Neuronal stem cell (in vitro differentiated cells): ENCODE measurements around the gene TGFBR2.

Experiments used
- DNase-seq: peaks from one replicate; pipeline ENCODE4 v3.0.0-alpha.2; 2013; ENCODE audit warnings: low spot score
- H2AFZ ChIP-seq: one replicate; pipeline ENCODE4 v1.6.1; 2013; ENCODE audit warnings: mild to moderate bottlenecking, low read length, inconsistent platforms
- H2AK5ac ChIP-seq: 2 replicates; pipeline ENCODE4 v1.6.1; 2013; ENCODE audit warnings: low read depth, mild to moderate bottlenecking, inconsistent platforms, low read length, moderate library complexity, mixed read lengths
- H2BK120ac ChIP-seq: 2 replicates; pipeline ENCODE4 v1.6.1; 2013; ENCODE audit warnings: low read depth, mild to moderate bottlenecking, inconsistent platforms, low read length, moderate library complexity, mixed read lengths
- H2BK12ac ChIP-seq: one replicate; pipeline ENCODE4 v1.6.1; 2013; ENCODE audit warnings: low read length, inconsistent platforms
- H2BK15ac ChIP-seq: 2 replicates; pipeline ENCODE4 v1.6.1; 2013; ENCODE audit warnings: mild to moderate bottlenecking, low read length, inconsistent platforms, mixed read lengths
- H2BK5ac ChIP-seq: one replicate; pipeline ENCODE4 v1.6.1; 2013; ENCODE audit warnings: inconsistent platforms, mild to moderate bottlenecking, low read length, moderate library complexity
- H3K14ac ChIP-seq: one replicate; pipeline ENCODE4 v1.6.1; 2013; ENCODE audit warnings: low read length, inconsistent platforms
- H3K18ac ChIP-seq: 2 replicates; pipeline ENCODE4 v1.6.1; 2013; ENCODE audit warnings: low read length, inconsistent platforms
- H3K23ac ChIP-seq: 2 replicates; pipeline ENCODE4 v1.6.1; 2013; ENCODE audit warnings: low read depth, mild to moderate bottlenecking, mixed read lengths, low read length, inconsistent platforms; ENCODE audit not compliant: poor library complexity
- H3K27ac ChIP-seq: replicated peaks from 3 replicates; pipeline ENCODE4 v1.5.1; 2013; ENCODE audit warnings: low read length, inconsistent platforms
- H3K27me3 ChIP-seq, 3 experiments: 2 replicates each; pipeline ENCODE4 v1.6.1; 2013; ENCODE audit warnings: low read length in 3 of 3, mild to moderate bottlenecking in 2 of 3, inconsistent platforms in 1 of 3, low read depth in 1 of 3, mixed read lengths in 1 of 3, moderate library complexity in 1 of 3; ENCODE audit not compliant: control insufficient read depth in 3 of 3, insufficient read depth in 3 of 3
- H3K36me3 ChIP-seq, 2 donors: replicated peaks in 1 of 2; 2 replicates each; pipeline ENCODE4 v1.6.1; 2013; ENCODE audit warnings: low read length in 2 of 2; ENCODE audit not compliant: control insufficient read depth in 2 of 2, insufficient read depth in 2 of 2
- H3K4ac ChIP-seq: 2 replicates; pipeline ENCODE4 v1.6.1; 2013; ENCODE audit warnings: inconsistent platforms, mild to moderate bottlenecking, low read length, moderate library complexity
- H3K4me1 ChIP-seq, 2 donors: 1 replicate in 1 of 2; 2 replicates in 1 of 2; pipeline ENCODE4 v1.6.1; 2013; ENCODE audit warnings: low read length in 2 of 2, low read depth in 1 of 2; ENCODE audit not compliant: control insufficient read depth in 2 of 2, insufficient read depth in 1 of 2
- H3K4me2 ChIP-seq: one replicate; pipeline ENCODE4 v1.6.1; 2013; ENCODE audit warnings: mild to moderate bottlenecking, low read length, inconsistent platforms; ENCODE audit not compliant: insufficient read depth, poor library complexity, severe bottlenecking
- H3K4me3 ChIP-seq, 2 donors: 2 replicates each; pipeline ENCODE4 v1.5.1; 2013; ENCODE audit warnings: low read length in 2 of 2, mild to moderate bottlenecking in 2 of 2, inconsistent platforms in 1 of 2, moderate library complexity in 1 of 2
- H3K79me1 ChIP-seq: one replicate; pipeline ENCODE4 v1.6.1; 2013; ENCODE audit warnings: low read depth, mild to moderate bottlenecking, inconsistent platforms, low read length, moderate library complexity
- H3K9ac ChIP-seq: one replicate; pipeline ENCODE4 v1.6.1; 2013; ENCODE audit warnings: mild to moderate bottlenecking, low read depth, low read length, inconsistent platforms; ENCODE audit not compliant: poor library complexity
- H3K9me3 ChIP-seq, 2 donors: replicated peaks in 1 of 2; 2 replicates each; pipeline versions ENCODE3 to v1.6.1; 2013; ENCODE audit warnings: low read length in 2 of 2, mild to moderate bottlenecking in 2 of 2, inconsistent platforms in 1 of 2, low read depth in 1 of 2, mixed read lengths in 1 of 2, moderate library complexity in 1 of 2; ENCODE audit not compliant: control insufficient read depth in 2 of 2, insufficient read depth in 1 of 2
- H4K8ac ChIP-seq: one replicate; pipeline ENCODE4 v1.6.1; 2013; ENCODE audit warnings: low read depth, mild to moderate bottlenecking, inconsistent platforms, low read length, moderate library complexity
- H4K91ac ChIP-seq: one replicate; pipeline ENCODE4 v1.6.1; 2013; ENCODE audit warnings: low read length, low read depth, mild to moderate bottlenecking, inconsistent platforms; ENCODE audit not compliant: poor library complexity
- WGBS, 2 donors: extraction: QIAGEN DNeasy Blood & Tissue Kit; methylation state at CpG; one replicate each; pipeline ENCODE4 v1.1.7; 2013; ENCODE audit warnings: missing lambda C conversion rate in 2 of 2, mixed read lengths in 1 of 2; ENCODE audit not compliant: insufficient read length in 2 of 2, insufficient replicate concordance in 1 of 2; ENCODE audit errors: extremely low coverage in 2 of 2; 5-methylcytosine and 5-hydroxymethylcytosine counted together

The TGFBR2 gene

GRCh38 chr3:30605706-30606300 lies 598 bp upstream of the TGFBR2 start:
- H2AFZ ChIP-seq, result peak overlapping the region; percentile 96
- no peaks in the 10 kb centered on the region for H3K36me3 ChIP-seq
- no peaks in the 10 kb centered on the region for H3K9me3 ChIP-seq
- peak overlapping the region; percentile 83 for H3K4me2 ChIP-seq
- H3K9ac ChIP-seq, result no peak overlapping the region
- no peak overlapping the region for H2BK120ac ChIP-seq
- H4K8ac ChIP-seq, result no peak overlapping the region
- H3K27me3 ChIP-seq, result peaks cover 0 to 6% (median 0%) of the 10 kb centered on the region in 3 experiments
- H3K4ac ChIP-seq, result no peak overlapping the region
- no CpG with 5 or more reads among the region's 10 CpGs for WGBS, 2 donors
- H3K4me1 ChIP-seq, result peaks cover 2 to 3% of the 10 kb centered on the region in 2 donors
- no peak overlapping the region for H2BK5ac ChIP-seq
- H3K14ac ChIP-seq, result no peak overlapping the region
- no peak overlapping the region for H2BK15ac ChIP-seq
- H2BK12ac ChIP-seq, result no peak overlapping the region
- DNase-seq, result no peak
- peaks cover 8% of the 10 kb centered on the region for H3K79me1 ChIP-seq
- H3K23ac ChIP-seq, result no peak overlapping the region
- no peak overlapping the region for H4K91ac ChIP-seq
- peak overlapping the region; percentile 85 to 89 for H3K4me3 ChIP-seq
- H3K27ac ChIP-seq, result no peak overlapping the region
- H2AK5ac ChIP-seq, result no peak overlapping the region
- H3K18ac ChIP-seq, result no peak overlapping the region

DNA sequence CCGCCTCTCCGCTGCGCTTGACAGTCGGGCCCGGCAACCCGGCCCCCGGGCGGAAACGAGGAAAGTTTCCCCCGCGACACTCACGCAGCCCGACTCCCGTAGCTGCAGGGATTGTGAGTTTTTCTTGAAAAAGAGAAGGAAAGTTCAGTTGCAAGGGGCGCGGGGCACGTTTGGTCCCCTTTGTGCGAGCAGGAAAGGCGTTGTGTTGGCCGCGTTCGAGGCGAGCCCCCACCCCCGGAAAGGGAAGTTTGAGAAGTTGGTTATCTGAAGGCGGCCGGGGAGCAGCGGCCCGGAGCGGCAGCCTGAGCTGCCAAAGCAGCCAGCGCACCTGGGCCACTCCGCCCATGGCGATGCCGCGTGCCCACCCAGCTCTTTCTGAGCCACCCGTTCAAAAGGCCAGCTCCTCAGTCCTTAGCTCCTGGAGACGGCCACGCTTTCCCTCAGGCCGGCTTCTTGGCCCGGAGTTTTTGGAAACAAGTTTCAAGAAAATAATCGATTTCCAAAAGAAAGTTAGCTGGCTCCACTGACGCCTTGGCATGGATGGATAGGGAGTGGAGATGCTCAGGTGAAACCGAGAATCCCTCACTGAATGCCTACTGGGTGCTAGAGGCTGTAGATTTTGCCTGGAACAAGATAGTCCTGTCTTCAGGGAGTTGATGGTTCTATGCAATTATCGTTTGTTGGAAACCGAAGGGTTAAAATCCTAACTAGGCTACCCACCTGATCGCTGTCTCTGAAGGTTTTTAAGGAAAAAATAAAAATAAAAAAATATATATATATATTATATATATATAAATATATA lies 832 bp downstream of the TGFBR2 start:
- H2BK5ac ChIP-seq, result no peak overlapping the region
- no peak overlapping the region for H4K91ac ChIP-seq
- peaks cover 8% of the 10 kb centered on the region for H3K79me1 ChIP-seq
- peak overlapping the region; percentile 72 for H2BK120ac ChIP-seq
- WGBS, 2 donors, result no CpG with 5 or more reads among the region's 45 CpGs
- H2BK15ac ChIP-seq, result peak overlapping the region; percentile 98
- H3K14ac ChIP-seq, result no peak overlapping the region
- peak overlapping the region; percentile 96 for H2AFZ ChIP-seq
- H3K36me3 ChIP-seq, result no peaks in the 10 kb centered on the region
- H3K18ac ChIP-seq, result peak overlapping the region; percentile 95
- H2BK12ac ChIP-seq, result no peak overlapping the region
- peak overlapping the region; percentile 85 to 89 for H3K4me3 ChIP-seq
- no peaks in the 10 kb centered on the region for H3K9me3 ChIP-seq
- peak overlapping the region; percentile 83 for H3K4me2 ChIP-seq
- no peak overlapping the region for H2AK5ac ChIP-seq
- peak; percentile 11 for DNase-seq
- no peak overlapping the region for H3K27ac ChIP-seq
- peaks cover 2 to 3% of the 10 kb centered on the region in 2 donors for H3K4me1 ChIP-seq
- no peak overlapping the region for H4K8ac ChIP-seq
- no peak overlapping the region for H3K4ac ChIP-seq
- peaks cover 0 to 6% (median 0%) of the 10 kb centered on the region in 3 experiments for H3K27me3 ChIP-seq
- H3K23ac ChIP-seq, result peak overlapping the region; percentile 83
- H3K9ac ChIP-seq, result peak overlapping the region; percentile 70

- DNase-seq, result no peak
- Histone ChIP-seq H3K4me2 (no peak overlapping the region), H2BK120ac (no peak overlapping the region), H4K8ac (no peak overlapping the region), H3K4me1 (peaks cover 0 to 2% of the 10 kb centered on the region in 2 donors), H3K9ac (no peak overlapping the region), H2AFZ (no peak overlapping the region), H3K9me3 (no peaks in the 10 kb centered on the region), H3K18ac (no peak overlapping the region), H3K27ac (no peak overlapping the region), H3K36me3 (no peaks in the 10 kb centered on the region), H4K91ac (no peak overlapping the region), H3K4ac (no peak overlapping the region), H2BK12ac (no peak overlapping the region), H2BK15ac (no peak overlapping the region), H3K4me3 (peak overlapping the region in 1 of 2 donors; percentile 29), H2BK5ac (no peak overlapping the region), H3K23ac (no peak overlapping the region), H3K27me3 (peaks cover 0 to 6% (median 0%) of the 10 kb centered on the region in 3 experiments), H3K79me1 (peaks cover 8% of the 10 kb centered on the region), H3K14ac (no peak overlapping the region), H2AK5ac (no peak overlapping the region)
- no CpG with 5 or more reads among the region's 2 CpGs for WGBS, 2 donors
Measured at GRCh38 chr3:30608598-30608947, 2.2 kb downstream of the TGFBR2 start.

- DNase-seq, result no peak
- Histone ChIP-seq H2AFZ (no peak overlapping the region), H3K14ac (no peak overlapping the region), H3K4ac (no peak overlapping the region), H3K18ac (no peak overlapping the region), H2BK5ac (no peak overlapping the region), H3K79me1 (peaks cover 8% of the 10 kb centered on the region), H3K27ac (no peak overlapping the region), H3K23ac (no peak overlapping the region), H3K9ac (no peak overlapping the region), H4K8ac (no peak overlapping the region), H2AK5ac (no peak overlapping the region), H2BK120ac (no peak overlapping the region), H3K4me1 (peaks cover 0 to 2% of the 10 kb centered on the region in 2 donors), H2BK12ac (no peak overlapping the region), H3K36me3 (peaks cover 0 to 3% of the 10 kb centered on the region in 2 donors), H3K4me3 (no peak overlapping the region), H4K91ac (no peak overlapping the region), H3K4me2 (no peak overlapping the region), H3K9me3 (no peaks in the 10 kb centered on the region), H3K27me3 (peaks cover 0 to 4% (median 0%) of the 10 kb centered on the region in 3 experiments), H2BK15ac (no peak overlapping the region)
- WGBS, 2 donors, result no CpG with 5 or more reads among the region's 4 CpGs
Measured at GRCh38 chr3:30609930-30610701, 3.7 kb downstream of the TGFBR2 start.
